ENCODE results near the gene PLA2G4D.

The PLA2G4D gene

GRCh38 chr15:42089942-42090341, 4.4 kb downstream of the PLA2G4D start:
- DNase-seq, result no peak

- DNase-seq, result no peak
These were observed 5.3 kb downstream of the PLA2G4D start for GRCh38 chr15:42088801-42089640.

- no peak for DNase-seq
These were observed 6.2 kb downstream of the PLA2G4D start for GRCh38 chr15:42087926-42088800.

GRCh38 chr15:42087460-42087859, 6.9 kb downstream of the PLA2G4D start:
- DNase-seq, result no peak

- DNase-seq, result no peak
These were observed 8.6 kb downstream of the PLA2G4D start for GRCh38 chr15:42085721-42086120.

- no peak for DNase-seq
These were observed 9.1 kb downstream of the PLA2G4D start for GRCh38 chr15:42085236-42085605.

GRCh38 chr15:42084465-42085235, 9.7 kb downstream of the PLA2G4D start:
- peak in 1 of 2 donors; percentile 45 for DNase-seq

GRCh38 chr15:42083916-42084315, 10.4 kb downstream of the PLA2G4D start:
- DNase-seq, result no peak

GRCh38 chr15:42083605-42083908, 10.8 kb downstream of the PLA2G4D start:
- no peak for DNase-seq

GRCh38 chr15:42082823-42083604, 11.3 kb downstream of the PLA2G4D start:
- DNase-seq, result no peak

GRCh38 chr15:42082141-42082540, 12.2 kb downstream of the PLA2G4D start:
- no peak for DNase-seq

GRCh38 chr15:42080919-42081830, 13.2 kb downstream of the PLA2G4D start:
- no peak for DNase-seq

- DNase-seq, result no peak
These were observed 14.0 kb downstream of the PLA2G4D start for GRCh38 chr15:42080186-42080918.

- no peak for DNase-seq
These were observed 14.9 kb downstream of the PLA2G4D start for GRCh38 chr15:42079401-42079908.

- DNase-seq, result no peak
These were observed 15.5 kb downstream of the PLA2G4D start for GRCh38 chr15:42078903-42079302.

GRCh38 chr15:42077689-42078088, 16.7 kb downstream of the PLA2G4D start:
- no peak for DNase-seq

- no peak for DNase-seq
These were observed 20.9 kb downstream of the PLA2G4D start for GRCh38 chr15:42073418-42073817.

GRCh38 chr15:42072141-42072685, 22.1 kb downstream of the PLA2G4D start:
- DNase-seq, result no peak

GRCh38 chr15:42071717-42072116, 22.6 kb downstream of the PLA2G4D start:
- DNase-seq, result no peak

- no peak for DNase-seq
These were observed 23.4 kb downstream of the PLA2G4D start for GRCh38 chr15:42070976-42071350.
